SK-N-SH (cell line): Measurements from ENCODE around the gene SCN2A.

Experiments
- CTCF ChIP-seq: fragments of 200-600 bp; sonication (generic); IDR thresholded peaks from 2 replicates; pipeline ENCODE4 v1.6.1; 2017; ENCODE audit warnings: antibody characterized with exemption, mild to moderate bottlenecking, moderate library complexity
- MXI1 ChIP-seq: IDR thresholded peaks from 2 replicates; pipeline ENCODE4 v1.6.1; 2012; ENCODE audit warnings: mild to moderate bottlenecking, low read depth, low read length, improper control_type of control experiment
- PBX3 ChIP-seq: IDR thresholded peaks from 2 replicates; pipeline ENCODE4; 2012
- RFX5 ChIP-seq: IDR thresholded peaks from 2 replicates; pipeline ENCODE4 v1.6.1; 2012; ENCODE audit warnings: mild to moderate bottlenecking, improper control_type of control experiment, low read length

- TF ChIP-seq RFX5 (no peak), CTCF (no peak), PBX3 (no peak), MXI1 (no peak)
Observed at GRCh38 chr2:165313509-165313908, 74.3 kb downstream of the SCN2A start.
